AG20443 (cell line): ENCODE data around the gene PRXL2A.
"Not testable (repeated sequence)": the region's sequence is repeated elsewhere in the genome, so short reads cannot be mapped to it uniquely, and the experiment has no call there.

Experiments used
- DNase-seq: peaks from one replicate; pipeline ENCODE4 v3.0.0; 2012; ENCODE audit warnings: low spot score, mixed read lengths

PRXL2A gene

DNA sequence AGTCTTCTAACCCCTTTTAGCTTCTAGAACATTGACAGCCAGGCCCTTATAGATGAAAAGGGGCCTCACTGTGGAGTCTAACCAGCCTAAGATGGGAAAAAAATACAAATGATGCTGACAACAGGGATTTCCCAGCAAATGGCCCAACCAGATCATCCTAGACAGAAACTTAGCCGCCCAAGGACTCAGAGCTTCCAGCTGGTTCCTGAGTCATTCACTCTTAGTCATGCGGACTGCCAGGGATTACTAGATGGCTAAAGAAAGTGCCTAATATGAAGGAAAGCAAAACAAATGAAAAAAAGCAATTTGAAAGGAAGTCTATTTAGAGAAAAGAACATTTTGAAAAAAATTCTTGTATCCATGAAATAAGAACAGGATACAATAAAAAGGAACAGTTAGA is 69.5 kb downstream of the PRXL2A start:
- DNase-seq, result peak; percentile 48

DNA sequence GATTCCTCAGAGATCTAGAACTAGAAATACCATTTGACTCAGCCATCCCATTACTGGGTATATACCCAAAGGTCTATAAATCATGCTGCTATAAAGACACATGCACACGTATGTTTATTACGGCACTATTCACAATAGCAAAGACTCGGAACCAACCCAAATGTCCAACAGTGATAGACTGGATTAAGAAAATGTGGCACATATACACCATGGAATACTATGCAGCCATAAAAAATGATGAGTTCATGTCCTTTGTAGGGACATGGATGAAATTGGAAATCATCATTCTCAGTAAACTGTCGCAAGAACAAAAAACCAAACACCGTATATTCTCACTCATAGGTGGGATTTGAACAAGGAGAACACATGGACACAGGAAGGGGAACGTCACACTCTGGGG is 72.0 kb downstream of the PRXL2A start:
- DNase-seq, result not testable (repeated sequence)

DNA sequence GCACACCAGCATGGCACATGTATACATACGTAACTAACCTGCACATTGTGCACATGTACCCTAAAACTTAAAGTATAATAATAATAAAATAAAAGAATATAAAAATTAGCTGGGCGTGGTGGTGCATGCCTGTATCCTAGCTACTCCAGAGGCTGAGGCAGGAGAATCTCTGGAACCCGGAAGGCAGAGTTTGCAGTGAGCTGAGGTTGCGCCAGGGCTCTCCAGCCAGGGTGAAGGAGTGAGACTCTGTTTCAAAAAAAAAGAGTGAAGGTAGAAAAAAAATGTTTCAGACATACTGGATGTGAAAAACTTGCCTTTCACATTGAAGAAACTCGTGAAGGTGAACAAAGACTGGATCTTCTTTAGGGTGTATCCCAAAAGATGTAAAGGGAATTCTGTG is 72.5 kb downstream of the PRXL2A start:
- no peak for DNase-seq

DNA sequence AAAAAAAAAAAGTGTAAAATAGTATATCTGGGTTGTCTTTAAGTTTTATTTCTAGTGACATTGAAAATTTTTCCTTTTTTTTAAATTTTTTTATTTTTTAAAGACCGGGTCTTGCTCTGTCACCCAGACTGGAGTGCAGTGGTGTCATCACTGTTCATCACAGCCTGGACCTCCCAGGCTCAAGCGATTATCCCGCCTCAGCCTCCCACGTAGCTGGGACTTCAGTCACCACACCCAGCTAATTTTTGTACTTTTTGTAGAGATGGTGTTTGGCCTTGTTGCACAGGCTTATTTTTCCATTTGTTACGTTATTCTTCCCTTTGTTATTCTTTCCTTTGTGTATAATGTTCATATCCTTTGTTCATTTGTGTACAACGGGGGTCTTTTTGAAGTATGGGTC is 75.9 kb downstream of the PRXL2A start:
- no peak for DNase-seq

DNA sequence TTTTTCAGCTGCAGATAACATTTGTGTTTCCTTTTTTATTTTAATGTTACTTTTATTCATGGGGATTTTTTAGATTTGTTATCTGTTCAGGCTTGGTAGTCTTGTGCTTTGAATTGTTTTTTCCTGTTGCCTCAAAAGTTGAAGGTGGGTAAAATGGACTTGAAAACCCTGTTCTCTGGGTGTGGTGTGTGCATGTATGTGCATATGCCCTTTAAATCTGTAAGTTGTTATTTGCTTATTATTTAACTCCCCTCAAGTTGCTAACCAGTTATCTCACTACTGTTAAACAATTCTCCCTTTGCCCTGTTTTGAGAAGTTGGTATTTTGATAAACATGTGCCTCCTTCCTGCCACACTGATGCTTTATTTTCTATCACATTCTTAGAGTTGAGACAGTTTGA is 76.3 kb downstream of the PRXL2A start:
- DNase-seq, result no peak

DNA sequence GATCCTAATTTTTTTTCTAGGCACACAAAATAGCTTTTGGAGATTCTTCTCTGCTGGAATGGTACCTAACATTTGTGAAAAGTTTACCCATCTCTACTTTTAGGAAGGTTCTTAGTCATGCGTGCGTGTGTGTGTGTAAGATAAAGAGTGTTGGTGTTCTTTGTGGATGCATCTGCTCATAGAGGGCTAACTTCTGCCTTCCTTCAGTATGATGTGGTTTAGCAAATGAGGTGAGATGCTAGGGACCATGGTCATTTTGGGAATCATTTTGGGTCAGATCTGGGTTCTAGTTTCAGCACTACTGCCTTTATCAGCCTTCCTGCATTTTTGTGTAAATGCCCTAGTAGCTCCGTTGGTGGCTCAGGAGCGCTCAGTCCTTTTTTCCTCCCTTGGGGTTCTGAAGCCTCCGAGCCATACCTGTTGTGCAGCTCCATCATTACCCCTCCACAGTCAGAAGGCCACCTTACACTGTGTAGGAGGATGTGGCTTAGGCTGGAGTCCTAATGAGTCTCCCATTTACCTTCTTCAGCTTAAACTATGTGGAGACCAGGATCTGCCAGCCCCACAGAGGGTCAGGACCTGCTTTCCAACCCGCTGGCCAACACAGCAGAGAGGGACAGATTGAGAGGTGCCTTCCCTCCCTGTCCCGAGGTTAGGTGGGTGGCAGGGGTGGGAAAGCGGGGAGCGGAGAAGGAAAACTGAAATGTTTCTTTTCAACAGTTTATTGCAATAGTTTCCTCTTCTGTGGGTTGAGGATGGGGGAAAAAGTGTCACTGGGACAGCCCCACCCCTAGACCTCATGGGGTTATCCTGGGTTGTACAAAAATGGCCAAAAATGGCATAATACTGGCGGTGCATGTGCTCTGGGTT is 77.0 kb downstream of the PRXL2A start:
- DNase-seq, result no peak

DNA sequence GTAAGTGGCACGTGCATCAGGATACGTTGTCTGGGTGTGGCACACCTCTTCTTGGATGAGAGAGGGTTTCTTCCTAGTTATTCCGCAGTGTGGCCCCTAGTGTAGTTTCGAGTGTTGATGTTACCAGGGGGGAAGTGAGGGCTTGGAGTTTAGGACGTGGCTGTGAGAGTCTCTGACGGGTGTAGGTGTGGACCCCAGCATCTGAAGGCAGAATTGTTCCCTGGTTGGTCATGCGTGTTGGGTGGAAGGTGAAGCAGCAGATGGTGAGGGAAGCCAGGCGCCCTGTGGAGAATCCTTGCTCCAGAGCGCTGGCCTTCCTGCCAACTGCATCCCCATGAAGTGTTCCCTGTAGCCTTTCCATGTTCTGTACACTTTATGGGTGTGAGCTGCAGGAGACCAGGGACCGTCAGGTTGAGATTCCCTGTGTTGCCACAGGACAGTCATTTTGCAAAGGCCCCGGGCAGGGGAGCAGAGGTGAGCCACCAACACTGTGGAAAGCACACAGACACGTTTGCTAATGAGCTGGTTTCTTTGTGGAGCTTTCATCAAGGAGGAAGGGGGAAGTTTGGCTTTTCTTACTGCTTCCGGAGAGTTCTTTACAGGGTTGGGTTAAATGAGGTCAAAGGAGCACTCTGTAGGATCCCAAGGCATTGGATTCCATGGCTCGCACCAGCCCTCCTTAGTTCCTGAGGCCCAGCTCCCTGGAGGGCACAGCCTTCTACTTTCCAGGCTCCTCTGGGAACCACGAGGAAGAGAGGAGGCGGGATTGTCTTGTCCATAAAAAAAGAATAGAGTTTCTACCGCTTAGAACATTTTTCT is 77.8 kb downstream of the PRXL2A start:
- DNase-seq, result no peak
